T-cell (primary cell): ENCODE results near the gene PMPCA. TPM values are rescaled to one million over a fixed set of nuclear protein-coding genes. Genes with fewer than 3 reads are reported as not detected.

Source experiments
- ATAC-seq, 4 experiments: fragments of 200-7000 bp in 3 of 4; fragments of 150-1000 bp in 1 of 4; cut with Tn5 transposase; replicated peaks in 1 of 4; 1 replicate in 3 of 4; 2 replicates in 1 of 4; pipeline ENCODE4 v1.10.0; 2021; ENCODE audit warnings: moderate library complexity in 3 of 4, mild to moderate bottlenecking in 2 of 4, moderate number of reproducible peaks in 1 of 4
- CTCF ChIA-PET, 2 donors: fragments of 300-600 bp; sonication (Branson Sonifier 250); formaldehyde crosslinking; loops; one replicate each; lab custom pipeline; 2022; ENCODE audit warnings: antibody characterized with exemption in 2 of 2; lab: Charles Lee
- POLR2A ChIA-PET, 2 donors: fragments of 300-600 bp; sonication (Branson Sonifier 250); formaldehyde crosslinking; loops; one replicate each; lab custom pipeline; 2022; ENCODE audit warnings: antibody characterized with exemption in 2 of 2; lab: Charles Lee
- DNase-seq, 35 experiments: peaks; one replicate each; pipeline versions ENCODE4 v3.0.0 to v3.0.0-alpha.2; 2013 to 2023
- H3K27ac ChIP-seq: one replicate; pipeline ENCODE4 v1.5.1; 2013; ENCODE audit warnings: low read length
- H3K27me3 ChIP-seq, 2 experiments: replicated peaks in 1 of 2; 1 replicate in 1 of 2; 2 replicates in 1 of 2; pipeline versions ENCODE4 v1.6.1 to v1.7.0; 2013; ENCODE audit warnings: low read length in 1 of 2, mixed read lengths in 1 of 2; ENCODE audit not compliant: control insufficient read depth in 2 of 2, insufficient read depth in 2 of 2; ENCODE audit errors: extremely low read depth in 1 of 2
- H3K36me3 ChIP-seq, 2 donors: 1 replicate in 1 of 2; 2 replicates in 1 of 2; pipeline versions ENCODE4 v1.6.1 to v1.7.0; 2013; ENCODE audit warnings: low read length in 1 of 2; ENCODE audit not compliant: control insufficient read depth in 2 of 2, insufficient read depth in 1 of 2; ENCODE audit errors: extremely low read depth in 1 of 2
- H3K4me1 ChIP-seq, 2 experiments: 1 replicate in 1 of 2; 2 replicates in 1 of 2; pipeline versions ENCODE4 v1.6.1 to v1.7.0; 2013; ENCODE audit warnings: low read length in 2 of 2, mixed read lengths in 1 of 2; ENCODE audit not compliant: insufficient read depth in 2 of 2, control insufficient read depth in 1 of 2; ENCODE audit errors: extremely low read depth in 1 of 2
- H3K4me3 ChIP-seq, 2 donors: 1 replicate in 1 of 2; 2 replicates in 1 of 2; pipeline versions ENCODE4 v1.5.1 to v1.7.0; 2013; ENCODE audit warnings: mild to moderate bottlenecking in 2 of 2, low read length in 1 of 2, moderate library complexity in 1 of 2; ENCODE audit not compliant: control insufficient read depth in 1 of 2; ENCODE audit errors: extremely low read depth in 1 of 2
- H3K9me3 ChIP-seq: 2 replicates; pipeline ENCODE4 v1.7.0; 2013
- H3K27ac Mint-ChIP-seq, 2 donors: one replicate each; pipeline ENCODE4 v1.8.0; 2020 to 2021; ENCODE audit warnings: mild to moderate bottlenecking in 2 of 2, mixed read lengths in 2 of 2
- H3K27me3 Mint-ChIP-seq, 2 donors: one replicate each; pipeline ENCODE4 v1.8.0; 2021 to 2022; ENCODE audit warnings: mixed read lengths in 2 of 2
- H3K36me3 Mint-ChIP-seq: one replicate; pipeline ENCODE4 v1.8.0; 2021; ENCODE audit warnings: mixed read lengths
- H3K4me1 Mint-ChIP-seq, 3 donors: one replicate each; pipeline ENCODE4 v1.8.0; 2020 to 2022; ENCODE audit warnings: mixed read lengths in 3 of 3, mild to moderate bottlenecking in 1 of 3
- H3K4me3 Mint-ChIP-seq, 3 donors: one replicate each; pipeline ENCODE4 v1.8.0; 2020 to 2022; ENCODE audit warnings: mild to moderate bottlenecking in 3 of 3, mixed read lengths in 3 of 3, moderate library complexity in 3 of 3
- H3K9me3 Mint-ChIP-seq, 3 donors: one replicate each; pipeline ENCODE4 v1.8.0; 2020 to 2022; ENCODE audit warnings: mixed read lengths in 3 of 3
- WGBS: methylation state at CpG from one replicate; pipeline ENCODE4 v1.1.5; 2013; ENCODE audit warnings: missing lambda C conversion rate; ENCODE audit not compliant: insufficient coverage; 5-methylcytosine and 5-hydroxymethylcytosine counted together
- total RNA-seq, 35 experiments: library from RNA in 6 of 35; stranded (reverse) in 6 of 35; fragments of 120-200 nt in 1 of 35; gene quantifications; one replicate each; pipeline versions ENCODE4 v1.2.1 to v1.2.4 and lab custom pipeline; 2013 to 2026

The PMPCA gene
- total RNA-seq, 5 donors from 2014 or later (not counting 1 experiment from before 2014, with no cell fraction given), result 55.8 to 81.9 (median 65.7) TPM

- peaks cover 0 to 8% of the 10 kb centered on the region in 2 donors for H3K36me3 ChIP-seq
- WGBS, result 70% methylated on average over 25 of the region's 27 CpGs
- ChIA-PET CTCF (no interaction called here), POLR2A (no interaction called here)
- peaks cover 0 to 6% of the 10 kb centered on the region in 2 donors for H3K27me3 Mint-ChIP-seq
- H3K4me3 ChIP-seq, result no peak within 1 kb of the TSS
- peaks cover 0 to 4% of the 10 kb centered on the region in 2 experiments for H3K4me1 ChIP-seq
- no peaks in the 10 kb centered on the region for H3K9me3 Mint-ChIP-seq
- no peak within 1 kb of the TSS for H3K4me3 Mint-ChIP-seq
- no peaks in the 10 kb centered on the region for H3K4me1 Mint-ChIP-seq
- no peaks in the 10 kb centered on the region for H3K9me3 ChIP-seq
- H3K27ac Mint-ChIP-seq, result no peak within 1 kb of the TSS
- H3K27ac ChIP-seq, result no peak within 1 kb of the TSS
- DNase-seq, result peak in 1 of 35 experiments; percentile 23
- H3K36me3 Mint-ChIP-seq, result no peaks in the 10 kb centered on the region
- H3K27me3 ChIP-seq, result peaks cover 0 to 18% of the 10 kb centered on the region in 2 experiments
- peak in 1 of 4 experiments; percentile 7 for ATAC-seq
These were observed 36.9 kb upstream of the PMPCA start, which contains the start of gene CARD9 for GRCh38 chr9:136373300-136374182. TSS of gene CARD9 (minus strand) at chr9:136373669. CDS start at chr9:136372078, 1,591 bp downstream.

- ATAC-seq, result no peak
- Histone ChIP-seq H3K27ac (no peak overlapping the region), H3K9me3 (no peaks in the 10 kb centered on the region), H3K27me3 (peaks cover 0 to 18% of the 10 kb centered on the region in 2 experiments), H3K36me3 (peaks cover 2 to 8% of the 10 kb centered on the region in 2 donors), H3K4me1 (peaks cover 0 to 4% of the 10 kb centered on the region in 2 experiments), H3K4me3 (no peak overlapping the region)
- WGBS, result 87% methylated on average over 11 of the region's 14 CpGs
- Mint-ChIP-seq H3K27ac (no peak overlapping the region), H3K4me3 (no peak overlapping the region), H3K4me1 (no peaks in the 10 kb centered on the region), H3K27me3 (peaks cover 0 to 6% of the 10 kb centered on the region in 2 donors), H3K9me3 (no peaks in the 10 kb centered on the region), H3K36me3 (no peaks in the 10 kb centered on the region)
- CTCF ChIA-PET, result no interaction called here
- no peak for DNase-seq
- POLR2A ChIA-PET, result no interaction called here
These were observed 36.3 kb upstream of the PMPCA start for GRCh38 chr9:136374183-136374575.

- WGBS, result 95% methylated on average over 12 of the region's 12 CpGs
- peaks cover 0 to 18% of the 10 kb centered on the region in 2 experiments for H3K27me3 ChIP-seq
- no peak overlapping the region for H3K4me3 ChIP-seq
- H3K9me3 Mint-ChIP-seq, result no peaks in the 10 kb centered on the region
- ATAC-seq, result no peak
- DNase-seq, result no peak
- no peak overlapping the region for H3K4me3 Mint-ChIP-seq
- no peaks in the 10 kb centered on the region for H3K9me3 ChIP-seq
- no peaks in the 10 kb centered on the region for H3K36me3 Mint-ChIP-seq
- peaks cover 0 to 6% of the 10 kb centered on the region in 2 donors for H3K27me3 Mint-ChIP-seq
- no peaks in the 10 kb centered on the region for H3K4me1 Mint-ChIP-seq
- no peak overlapping the region for H3K27ac Mint-ChIP-seq
- CTCF ChIA-PET, result no interaction called here
- H3K27ac ChIP-seq, result no peak overlapping the region
- H3K36me3 ChIP-seq, result peaks cover 6 to 13% of the 10 kb centered on the region in 2 donors
- H3K4me1 ChIP-seq, result peaks cover 0 to 4% of the 10 kb centered on the region in 2 experiments
- POLR2A ChIA-PET, result no interaction called here
These were observed 35.4 kb upstream of the PMPCA start for GRCh38 chr9:136375096-136375495.

- no peaks in the 10 kb centered on the region for H3K36me3 Mint-ChIP-seq
- no peak overlapping the region for H3K27ac Mint-ChIP-seq
- Histone ChIP-seq H3K27me3 (peaks cover 0 to 18% of the 10 kb centered on the region in 2 experiments), H3K27ac (no peak overlapping the region), H3K36me3 (peaks cover 14 to 15% of the 10 kb centered on the region in 2 donors), H3K4me1 (peaks cover 0 to 4% of the 10 kb centered on the region in 2 experiments), H3K9me3 (no peaks in the 10 kb centered on the region), H3K4me3 (no peak overlapping the region)
- WGBS, result 97% methylated on average over 6 of the region's 8 CpGs
- ATAC-seq (no peak), DNase-seq (no peak)
- no peaks in the 10 kb centered on the region for H3K9me3 Mint-ChIP-seq
- POLR2A ChIA-PET, result no interaction called here
- H3K4me1 Mint-ChIP-seq, result no peaks in the 10 kb centered on the region
- H3K4me3 Mint-ChIP-seq, result no peak overlapping the region
- H3K27me3 Mint-ChIP-seq, result peaks cover 0 to 6% of the 10 kb centered on the region in 2 donors
- CTCF ChIA-PET, result no interaction called here
These were observed 34.0 kb upstream of the PMPCA start for GRCh38 chr9:136376457-136376856.

- ChIA-PET CTCF (no interaction called here), POLR2A (interaction anchor here in 1 of 2 donors (0.6 kb wide), 1 partner anchor 44 kb away, joined by 8 read pairs; no protein-coding TSS in a partner anchor)
- Mint-ChIP-seq H3K4me3 (no peak overlapping the region), H3K9me3 (no peaks in the 10 kb centered on the region), H3K27ac (no peak overlapping the region), H3K27me3 (peaks cover 0 to 6% of the 10 kb centered on the region in 2 donors), H3K36me3 (peaks cover 2% of the 10 kb centered on the region), H3K4me1 (no peaks in the 10 kb centered on the region)
- Histone ChIP-seq H3K9me3 (no peaks in the 10 kb centered on the region), H3K4me3 (no peak overlapping the region), H3K27ac (no peak overlapping the region), H3K36me3 (peaks cover 24% of the 10 kb centered on the region in 2 donors), H3K4me1 (peaks cover 0 to 4% of the 10 kb centered on the region in 2 experiments), H3K27me3 (peaks cover 0 to 10% of the 10 kb centered on the region in 2 experiments)
- no peak for ATAC-seq
- no peak for DNase-seq
- WGBS, result 91% methylated on average over 29 of the region's 32 CpGs
These were observed 32.9 kb upstream of the PMPCA start for GRCh38 chr9:136377341-136378169.
